ENCODE measurements around the gene ACACA.

The ACACA gene

GRCh38 chr17:37219876-37220606, 186.6 kb downstream of the ACACA start:
- no peak for DNase-seq

GRCh38 chr17:37218849-37219248, 187.8 kb downstream of the ACACA start:
- no peak for DNase-seq

- no peak for DNase-seq
These were observed 192.2 kb downstream of the ACACA start for GRCh38 chr17:37214416-37214815.

GRCh38 chr17:37213927-37214326, 192.7 kb downstream of the ACACA start:
- no peak for DNase-seq

GRCh38 chr17:37212179-37212578, 194.5 kb downstream of the ACACA start:
- DNase-seq: no peak

GRCh38 chr17:37211136-37211535, 195.5 kb downstream of the ACACA start:
- DNase-seq: no peak

- no peak for DNase-seq
These were observed 199.5 kb downstream of the ACACA start for GRCh38 chr17:37207103-37207502.

GRCh38 chr17:37206299-37206698, 200.3 kb downstream of the ACACA start:
- DNase-seq: no peak

- DNase-seq: no peak
These were observed 206.1 kb downstream of the ACACA start for GRCh38 chr17:37200497-37200896.

- DNase-seq: no peak
These were observed 209.3 kb downstream of the ACACA start for GRCh38 chr17:37197336-37197735.

- no peak for DNase-seq
These were observed 212.4 kb downstream of the ACACA start for GRCh38 chr17:37194208-37194607.

GRCh38 chr17:37191219-37191618, 215.4 kb downstream of the ACACA start:
- no peak for DNase-seq

- DNase-seq: no peak
These were observed 216.1 kb downstream of the ACACA start for GRCh38 chr17:37190493-37190892.

- no peak for DNase-seq
These were observed 218.5 kb downstream of the ACACA start for GRCh38 chr17:37188157-37188556.

GRCh38 chr17:37187262-37187661, 219.4 kb downstream of the ACACA start:
- no peak for DNase-seq

GRCh38 chr17:37182786-37183465, 223.7 kb downstream of the ACACA start:
- DNase-seq: no peak

GRCh38 chr17:37180376-37180775, 226.3 kb downstream of the ACACA start:
- DNase-seq: no peak

- no peak for DNase-seq
These were observed 226.7 kb downstream of the ACACA start for GRCh38 chr17:37179893-37180292.

GRCh38 chr17:37177254-37177870, 229.3 kb downstream of the ACACA start:
- DNase-seq: no peak

GRCh38 chr17:37176723-37177122, 229.9 kb downstream of the ACACA start:
- no peak for DNase-seq

GRCh38 chr17:37174205-37174604, 232.4 kb downstream of the ACACA start:
- DNase-seq: no peak

- no peak for DNase-seq
These were observed 235.7 kb downstream of the ACACA start for GRCh38 chr17:37170881-37171425.

- DNase-seq: no peak
These were observed 237.8 kb downstream of the ACACA start for GRCh38 chr17:37168731-37169353.

Measured in activated naive CD4-positive, alpha-beta T cell treated with Interleukin-2 at 50 U/mL for 16 hours (primary cell).